Astrocyte (in vitro differentiated cells and primary cell): Measurements from ENCODE around the gene SLC35B2. TPM values are rescaled to one million over a fixed set of nuclear protein-coding genes. Genes with fewer than 3 reads are reported as not detected.

Source experiments
- DNase-seq: peaks from one replicate; pipeline ENCODE4 v3.0.0-alpha.2; 2010; ENCODE audit warnings: low read depth
- FAIRE-seq: peaks from 2 replicates; lab custom pipeline; 2011; peaks lifted over from hg19 to GRCh38; lab: Jason Lieb, UNC
- H2AFZ ChIP-seq: 2 replicates; pipeline ENCODE4 v1.6.0; 2012; ENCODE audit warnings: low read depth, low read length, inconsistent platforms
- H3K27ac ChIP-seq: 2 replicates; pipeline ENCODE4 v1.5.1; 2011; ENCODE audit warnings: low read depth, low read length, inconsistent platforms
- H3K27me3 ChIP-seq: 2 replicates; pipeline ENCODE4 v1.6.0; 2011; ENCODE audit warnings: low read length, inconsistent platforms; ENCODE audit not compliant: insufficient read depth
- H3K36me3 ChIP-seq: 2 replicates; pipeline ENCODE4 v1.5.1; 2011; ENCODE audit warnings: low read length, inconsistent platforms; ENCODE audit not compliant: insufficient read depth
- H3K4me1 ChIP-seq: 2 replicates; pipeline ENCODE4 v1.5.1; 2011; ENCODE audit warnings: low read length, inconsistent platforms; ENCODE audit not compliant: insufficient read depth
- H3K4me2 ChIP-seq: 2 replicates; pipeline ENCODE4 v1.6.0; 2012; ENCODE audit warnings: low read length, inconsistent platforms
- H3K4me3 ChIP-seq: 2 replicates; pipeline ENCODE4 v1.5.1; 2011; ENCODE audit warnings: low read depth, mild to moderate bottlenecking, low read length, inconsistent platforms; ENCODE audit not compliant: insufficient read depth
- H3K79me2 ChIP-seq: 2 replicates; pipeline ENCODE4 v1.6.0; 2012; ENCODE audit warnings: mild to moderate bottlenecking, low read length, inconsistent platforms; ENCODE audit not compliant: insufficient read depth
- H3K9ac ChIP-seq: 2 replicates; pipeline ENCODE4 v1.6.0; 2012; ENCODE audit warnings: mild to moderate bottlenecking, low read length, inconsistent platforms
- H3K9me3 ChIP-seq: 2 replicates; pipeline ENCODE4 v1.5.1; 2012; ENCODE audit warnings: low read depth, mild to moderate bottlenecking, low read length, inconsistent platforms; ENCODE audit not compliant: insufficient read depth
- H4K20me1 ChIP-seq: 2 replicates; pipeline ENCODE4 v1.6.0; 2012; ENCODE audit warnings: low read length, inconsistent platforms; ENCODE audit not compliant: insufficient read depth
- H3K27ac Mint-ChIP-seq: one replicate; pipeline ENCODE4 v1.8.0; 2021; ENCODE audit warnings: mild to moderate bottlenecking, mixed read lengths; ENCODE audit not compliant: unreplicated experiment
- H3K27me3 Mint-ChIP-seq: one replicate; pipeline ENCODE4 v1.8.0; 2021; ENCODE audit warnings: low read depth, mixed read lengths; ENCODE audit not compliant: unreplicated experiment
- H3K36me3 Mint-ChIP-seq: one replicate; pipeline ENCODE4 v1.8.0; 2021; ENCODE audit warnings: low read depth, mixed read lengths; ENCODE audit not compliant: unreplicated experiment
- H3K4me1 Mint-ChIP-seq: one replicate; pipeline ENCODE4 v1.8.0; 2021; ENCODE audit warnings: low read depth, mixed read lengths; ENCODE audit not compliant: unreplicated experiment
- H3K4me3 Mint-ChIP-seq: one replicate; pipeline ENCODE4 v1.8.0; 2021; ENCODE audit warnings: mild to moderate bottlenecking, moderate library complexity, mixed read lengths; ENCODE audit not compliant: unreplicated experiment
- H3K9me3 Mint-ChIP-seq: one replicate; pipeline ENCODE4 v1.8.0; 2021; ENCODE audit warnings: mild to moderate bottlenecking, mixed read lengths; ENCODE audit not compliant: unreplicated experiment
- CTCF ChIP-seq: IDR thresholded peaks from 2 replicates; pipeline ENCODE4 v1.5.1; 2011; ENCODE audit warnings: low read depth, mild to moderate bottlenecking, inconsistent platforms, low read length, moderate library complexity; ENCODE audit not compliant: insufficient read depth
- EZH2 ChIP-seq: IDR thresholded peaks from 2 replicates; pipeline ENCODE4 v1.6.1; 2012; ENCODE audit warnings: mild to moderate bottlenecking, low read length, inconsistent platforms; ENCODE audit not compliant: insufficient read depth
- total RNA-seq: library from RNA; stranded (reverse); gene quantifications from 2 replicates; pipeline ENCODE4 v1.2.1, GENCODE V29; 2021

Gene SLC35B2
- total RNA-seq, 1 donor from 2014 or later, result 61.8 TPM

- Mint-ChIP-seq H3K27me3 (peaks cover 57% of the 10 kb centered on the region), H3K27ac (no peak overlapping the region), H3K4me3 (no peak overlapping the region), H3K9me3 (no peaks in the 10 kb centered on the region), H3K36me3 (peaks cover 2% of the 10 kb centered on the region), H3K4me1 (peaks cover 4% of the 10 kb centered on the region)
- no peak overlapping the region for H2AFZ ChIP-seq
- no peak for TF ChIP-seq EZH2
- no peak for TF ChIP-seq CTCF
- no peaks in the 10 kb centered on the region for H3K79me2 ChIP-seq
- no peaks in the 10 kb centered on the region for H3K36me3 ChIP-seq
- no peak overlapping the region for H3K4me2 ChIP-seq
- DNase-seq, result no peak
- no peak overlapping the region for H3K9ac ChIP-seq
- peaks cover 21% of the 10 kb centered on the region for H3K27me3 ChIP-seq
- H3K4me3 ChIP-seq, result no peak overlapping the region
- FAIRE-seq, result no peak
- H3K27ac ChIP-seq, result no peak overlapping the region
- H3K9me3 ChIP-seq, result no peaks in the 10 kb centered on the region
- no peaks in the 10 kb centered on the region for H3K4me1 ChIP-seq
- H4K20me1 ChIP-seq, result no peaks in the 10 kb centered on the region
Observed at GRCh38 chr6:44275271-44275748, 18.0 kb upstream of the SLC35B2 start.

DNA sequence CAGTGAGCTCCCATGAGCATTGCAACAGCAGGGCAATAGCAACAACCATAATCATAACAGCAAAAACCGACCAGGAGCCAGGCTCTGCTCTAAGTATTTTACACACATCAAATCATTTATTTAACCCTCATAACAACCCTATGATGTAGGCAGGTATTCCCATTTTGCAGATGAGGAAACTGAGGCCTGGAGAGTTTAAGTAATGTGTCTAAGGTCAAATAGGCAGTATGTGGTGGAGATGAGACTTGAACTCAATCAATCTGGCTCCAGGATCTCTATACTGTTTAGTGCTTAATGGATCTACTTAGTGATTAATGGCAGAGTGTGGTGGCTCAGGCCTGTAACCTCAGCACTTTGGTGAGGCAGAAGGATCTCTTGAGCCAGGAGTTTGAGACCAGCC is 16.3 kb upstream of the SLC35B2 start:
- Mint-ChIP-seq H3K27me3 (peaks cover 64% of the 10 kb centered on the region), H3K4me1 (no peaks in the 10 kb centered on the region), H3K9me3 (no peaks in the 10 kb centered on the region), H3K4me3 (no peak overlapping the region), H3K27ac (no peak overlapping the region), H3K36me3 (no peaks in the 10 kb centered on the region)
- H2AFZ ChIP-seq, result no peak overlapping the region
- no peak overlapping the region for H3K4me2 ChIP-seq
- peaks cover 2% of the 10 kb centered on the region for H4K20me1 ChIP-seq
- H3K27ac ChIP-seq, result no peak overlapping the region
- H3K9ac ChIP-seq, result no peak overlapping the region
- FAIRE-seq, result no peak
- no peak for DNase-seq
- H3K79me2 ChIP-seq, result no peaks in the 10 kb centered on the region
- no peaks in the 10 kb centered on the region for H3K36me3 ChIP-seq
- no peak overlapping the region for H3K4me3 ChIP-seq
- no peak for TF ChIP-seq EZH2
- no peak for TF ChIP-seq CTCF
- no peaks in the 10 kb centered on the region for H3K4me1 ChIP-seq
- H3K9me3 ChIP-seq, result no peaks in the 10 kb centered on the region
- H3K27me3 ChIP-seq, result peaks cover 36% of the 10 kb centered on the region

- Histone ChIP-seq H2AFZ (no peak overlapping the region), H3K4me1 (no peaks in the 10 kb centered on the region), H3K27me3 (peaks cover 42% of the 10 kb centered on the region), H3K4me2 (no peak overlapping the region), H3K4me3 (no peak overlapping the region), H3K9me3 (no peaks in the 10 kb centered on the region), H3K27ac (no peak overlapping the region), H3K9ac (no peak overlapping the region), H3K36me3 (no peaks in the 10 kb centered on the region), H3K79me2 (no peaks in the 10 kb centered on the region), H4K20me1 (peaks cover 7% of the 10 kb centered on the region)
- Mint-ChIP-seq H3K4me1 (no peaks in the 10 kb centered on the region), H3K4me3 (no peak overlapping the region), H3K27ac (no peak overlapping the region), H3K27me3 (peaks cover 66% of the 10 kb centered on the region), H3K9me3 (no peaks in the 10 kb centered on the region), H3K36me3 (no peaks in the 10 kb centered on the region)
- FAIRE-seq, result no peak
- TF ChIP-seq EZH2 (no peak), CTCF (no peak)
- no peak for DNase-seq
Observed at GRCh38 chr6:44272999-44273566, 15.8 kb upstream of the SLC35B2 start.
